HEK293T (cell line): ENCODE measurements around the gene CTSZ.

Source experiments
- BHLHE40 ChIP-seq: fragments of 450-650 bp; IDR thresholded peaks from 2 replicates; pipeline ENCODE4 v1.6.1; 2016; ENCODE audit warnings: mild to moderate bottlenecking, moderate library complexity, borderline replicate concordance
- ELF4 ChIP-seq: fragments of 450-650 bp; IDR thresholded peaks from 2 replicates; pipeline ENCODE4 v1.6.1; 2017; ENCODE audit warnings: antibody characterized with exemption
- FOXA1 ChIP-seq: fragments of 450-650 bp; IDR thresholded peaks from 2 replicates; pipeline ENCODE4 v1.6.1; 2016; ENCODE audit warnings: mild to moderate bottlenecking
- FOXK2 ChIP-seq: fragments of 450-650 bp; IDR thresholded peaks from 2 replicates; pipeline ENCODE4 v1.6.1; 2016; ENCODE audit warnings: mild to moderate bottlenecking
- FOXM1 ChIP-seq: fragments of 450-650 bp; IDR thresholded peaks from 2 replicates; pipeline ENCODE4 v1.6.1; 2017; ENCODE audit warnings: mild to moderate bottlenecking, borderline replicate concordance
- HDGF ChIP-seq: fragments of 450-650 bp; IDR thresholded peaks from 2 replicates; pipeline ENCODE4 v1.6.1; 2017; ENCODE audit warnings: antibody characterized with exemption, borderline replicate concordance
- LEF1 ChIP-seq: fragments of 450-650 bp; IDR thresholded peaks from 2 replicates; pipeline ENCODE4 v1.6.1; 2017; ENCODE audit warnings: mild to moderate bottlenecking, borderline replicate concordance
- NFRKB ChIP-seq: fragments of 450-650 bp; IDR thresholded peaks from 2 replicates; pipeline ENCODE4 v1.6.1; 2016; ENCODE audit warnings: mild to moderate bottlenecking, moderate library complexity
- SP1 ChIP-seq: fragments of 450-650 bp; IDR thresholded peaks from 2 replicates; pipeline ENCODE4 v1.6.1; 2017
- TARDBP ChIP-seq: fragments of 450-650 bp; IDR thresholded peaks from 2 replicates; pipeline ENCODE4 v1.6.1; 2016

DNA sequence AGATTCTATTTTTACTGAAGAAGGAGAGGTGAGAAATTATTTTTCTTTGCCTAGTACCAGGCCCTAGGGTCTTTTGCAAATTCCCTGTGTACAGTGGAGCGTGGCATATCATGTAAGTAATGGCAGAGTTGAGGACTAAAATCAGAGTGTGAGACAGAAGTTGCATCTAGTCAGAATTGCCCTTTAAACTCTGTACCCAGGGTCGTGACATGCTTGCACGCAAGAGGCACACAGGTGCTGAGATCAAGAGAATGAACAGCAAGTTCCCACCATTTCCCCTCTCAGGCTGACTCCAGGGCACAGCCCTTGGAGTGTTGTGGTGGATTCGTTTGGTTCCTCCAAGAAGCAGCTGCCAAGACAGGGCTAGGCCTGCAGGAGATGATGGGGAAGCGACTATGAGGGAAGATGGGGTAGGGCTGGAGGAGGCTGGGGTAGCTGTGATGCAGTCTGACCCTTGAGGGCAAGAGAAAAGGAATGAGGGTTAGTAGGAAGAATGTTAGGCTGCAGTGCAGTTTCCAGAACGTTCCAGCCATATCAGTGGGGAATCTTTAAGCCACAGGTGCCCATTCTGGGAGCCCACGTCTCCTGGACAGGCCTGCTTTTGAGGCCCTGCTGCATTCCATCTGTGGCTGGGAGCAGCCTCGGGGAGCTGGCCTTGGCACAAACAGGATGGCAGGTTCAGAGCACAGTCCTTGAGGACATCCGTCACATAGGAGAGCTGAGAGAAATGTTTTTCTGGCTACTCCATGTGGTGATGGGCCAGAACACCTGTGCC lies 19.1 kb downstream of the CTSZ start:
- TF ChIP-seq FOXK2 (no peak), BHLHE40 (no peak), TARDBP (no peak), HDGF (no peak), NFRKB (no peak), FOXM1 (no peak), FOXA1 (no peak), ELF4 (no peak), LEF1 (no peak), SP1 (no peak)
